Measurements from ENCODE around the gene TRAPPC2B. TPM values are rescaled to one million over a fixed set of nuclear protein-coding genes. Genes with fewer than 3 reads are reported as not detected.
A peak's percentile ranks its signal among the peaks of the same experiment; 100 is the strongest.

The TRAPPC2B gene
- total and polyA plus RNA-seq, 2 of the 13 experiments (the other 11 are each of a cell fraction or from before 2014, with no cell fraction given) = 13.3 to 17.7 TPM

GRCh38 chr19:57389730-57390598, 26.6 kb downstream of the TRAPPC2B start, which contains the start of gene ZNF548 (continued):
- TF ChIP-seq RFXAP (CRISPR knock-in tag; IDR thresholded peaks at IDR 0.05; ENCODE audit: borderline replicate concordance) (peak; percentile 68; the same call in 1 of the 2 replicates), ZNF331 (CRISPR knock-in tag; IDR thresholded peaks at IDR 0.05) (peak; percentile 51), LCORL (IDR thresholded peaks at IDR 0.05) (no peak), LCORL (CRISPR knock-in tag; IDR thresholded peaks at IDR 0.05) (peak; percentile 38; the same call in 1 of the 2 replicates), CC2D1A (CRISPR knock-in tag; IDR thresholded peaks at IDR 0.05) (no peak), ZSCAN21 (CRISPR knock-in tag; IDR thresholded peaks at IDR 0.05; ENCODE audit: borderline replicate concordance) (peak; percentile 59; the same call in 1 of the 2 replicates), ZNF7 (CRISPR knock-in tag; IDR thresholded peaks at IDR 0.05) (no peak), KDM6A (CRISPR knock-in tag; IDR thresholded peaks at IDR 0.05; ENCODE audit: low read depth) (no peak), MTERF4 (CRISPR knock-in tag; IDR thresholded peaks at IDR 0.05) (no peak), ZNF552 (CRISPR knock-in tag; IDR thresholded peaks at IDR 0.05; ENCODE audit: borderline replicate concordance) (peak; percentile 72; the same call in 1 of the 2 replicates), AKAP8 (CRISPR knock-in tag; IDR thresholded peaks at IDR 0.05) (no peak), PHF20 (CRISPR knock-in tag; IDR thresholded peaks at IDR 0.05) (peak; percentile 88), THYN1 (CRISPR knock-in tag; IDR thresholded peaks at IDR 0.05; ENCODE audit: borderline replicate concordance, low read depth) (no peak), SNAPC4 (CRISPR knock-in tag; IDR thresholded peaks at IDR 0.05) (no peak), ZNF34 (CRISPR knock-in tag; IDR thresholded peaks at IDR 0.05; ENCODE audit: borderline replicate concordance) (no peak), IRF2 (CRISPR knock-in tag; IDR thresholded peaks at IDR 0.05) (peak; percentile 99), ZFP37 (CRISPR knock-in tag; IDR thresholded peaks at IDR 0.05; ENCODE audit: borderline replicate concordance) (no peak), ZSCAN20 (CRISPR knock-in tag; IDR thresholded peaks at IDR 0.05; ENCODE audit: borderline replicate concordance) (no peak), ZNF576 (CRISPR knock-in tag; IDR thresholded peaks at IDR 0.05) (no peak), RBAK (CRISPR knock-in tag; IDR thresholded peaks at IDR 0.05) (no peak; the same call in 1 of the 2 replicates)
- TF ChIP-seq, protein P1, sequence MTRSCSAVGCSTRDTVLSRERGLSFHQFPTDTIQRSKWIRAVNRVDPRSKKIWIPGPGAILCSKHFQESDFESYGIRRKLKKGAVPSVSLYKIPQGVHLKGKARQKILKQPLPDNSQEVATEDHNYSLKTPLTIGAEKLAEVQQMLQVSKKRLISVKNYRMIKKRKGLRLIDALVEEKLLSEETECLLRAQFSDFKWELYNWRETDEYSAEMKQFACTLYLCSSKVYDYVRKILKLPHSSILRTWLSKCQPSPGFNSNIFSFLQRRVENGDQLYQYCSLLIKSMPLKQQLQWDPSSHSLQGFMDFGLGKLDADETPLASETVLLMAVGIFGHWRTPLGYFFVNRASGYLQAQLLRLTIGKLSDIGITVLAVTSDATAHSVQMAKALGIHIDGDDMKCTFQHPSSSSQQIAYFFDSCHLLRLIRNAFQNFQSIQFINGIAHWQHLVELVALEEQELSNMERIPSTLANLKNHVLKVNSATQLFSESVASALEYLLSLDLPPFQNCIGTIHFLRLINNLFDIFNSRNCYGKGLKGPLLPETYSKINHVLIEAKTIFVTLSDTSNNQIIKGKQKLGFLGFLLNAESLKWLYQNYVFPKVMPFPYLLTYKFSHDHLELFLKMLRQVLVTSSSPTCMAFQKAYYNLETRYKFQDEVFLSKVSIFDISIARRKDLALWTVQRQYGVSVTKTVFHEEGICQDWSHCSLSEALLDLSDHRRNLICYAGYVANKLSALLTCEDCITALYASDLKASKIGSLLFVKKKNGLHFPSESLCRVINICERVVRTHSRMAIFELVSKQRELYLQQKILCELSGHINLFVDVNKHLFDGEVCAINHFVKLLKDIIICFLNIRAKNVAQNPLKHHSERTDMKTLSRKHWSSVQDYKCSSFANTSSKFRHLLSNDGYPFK (CRISPR knock-in tag; IDR thresholded peaks at IDR 0.05; ENCODE audit: borderline replicate concordance) = peak; percentile 77; the same call in 1 of the 2 replicates
